CD4-positive, alpha-beta T cell treated with Interleukin-2 at 100 ng/mL for 4 hours (primary cell): ENCODE data around the gene RPS6KA2.
"Not testable (repeated sequence)": the region's sequence is repeated elsewhere in the genome, so short reads cannot be mapped to it uniquely, and the experiment has no call there.

ENCODE experiments used
- DNase-seq: peaks from one replicate; pipeline ENCODE4 v3.0.0-alpha.2; 2020; ENCODE audit warnings: low spot score

RPS6KA2 gene

GRCh38 chr6:166529586-166529985 is 97.5 kb downstream of the RPS6KA2 start:
- DNase-seq: no peak

GRCh38 chr6:166529058-166529457 is 98.0 kb downstream of the RPS6KA2 start:
- not testable (repeated sequence) for DNase-seq

GRCh38 chr6:166527849-166528248 is 99.2 kb downstream of the RPS6KA2 start:
- DNase-seq: no peak

- DNase-seq: no peak
Measured at GRCh38 chr6:166526937-166527336, 100.1 kb downstream of the RPS6KA2 start.

- no peak for DNase-seq
Measured at GRCh38 chr6:166525567-166525966, 101.5 kb downstream of the RPS6KA2 start.

GRCh38 chr6:166523782-166524559 is 103.1 kb downstream of the RPS6KA2 start:
- DNase-seq: no peak

- no peak for DNase-seq
Measured at GRCh38 chr6:166520905-166521834, 105.9 kb downstream of the RPS6KA2 start.

- DNase-seq: no peak
Measured at GRCh38 chr6:166516251-166516884, 110.7 kb downstream of the RPS6KA2 start.

- peak; percentile 61 for DNase-seq
Measured at GRCh38 chr6:166515072-166515810, 111.8 kb downstream of the RPS6KA2 start.

GRCh38 chr6:166514196-166514595 is 112.9 kb downstream of the RPS6KA2 start:
- DNase-seq: no peak

GRCh38 chr6:166512567-166512966 is 114.5 kb downstream of the RPS6KA2 start:
- peak; percentile 59 for DNase-seq

GRCh38 chr6:166511316-166511715 is 115.7 kb downstream of the RPS6KA2 start:
- no peak for DNase-seq

GRCh38 chr6:166509193-166509592 is 117.9 kb downstream of the RPS6KA2 start:
- DNase-seq: no peak

- no peak for DNase-seq
Measured at GRCh38 chr6:166508726-166509125, 118.3 kb downstream of the RPS6KA2 start.

GRCh38 chr6:166507809-166508564 is 119.1 kb downstream of the RPS6KA2 start:
- no peak for DNase-seq

- DNase-seq: no peak
Measured at GRCh38 chr6:166507380-166507779, 119.7 kb downstream of the RPS6KA2 start.

- DNase-seq: no peak
Measured at GRCh38 chr6:166505133-166505905, 121.7 kb downstream of the RPS6KA2 start.

GRCh38 chr6:166504100-166504499 is 123.0 kb downstream of the RPS6KA2 start:
- DNase-seq: no peak

- no peak for DNase-seq
Measured at GRCh38 chr6:166503167-166503744, 123.8 kb downstream of the RPS6KA2 start.

GRCh38 chr6:166502453-166502852 is 124.6 kb downstream of the RPS6KA2 start:
- no peak for DNase-seq
